A549 (cell line): ENCODE measurements around the gene GGN. TPM values are rescaled to one million over a fixed set of nuclear protein-coding genes. Genes with fewer than 3 reads are reported as not detected.
A peak's percentile ranks its signal among the peaks of the same experiment; 100 is the strongest.

Source experiments
- ATAC-seq, 2 experiments: fragments of 200-7000 bp in 1 of 2; fragments of >200 bp in 1 of 2; cut with Nextera tagmentation in 1 of 2; cut with Tn5 transposase in 1 of 2; 3 replicates each; pipeline versions ENCODE4 v1.8.0 to v1.9.1; 2018 to 2020; ENCODE audit warnings: mild to moderate bottlenecking in 1 of 2, moderate library complexity in 1 of 2
- CTCF ChIA-PET: fragments of 300-600 bp; sonication (Branson Sonifier 250); formaldehyde crosslinking; extraction: SDS; loops from one replicate; lab custom pipeline; 2021; ENCODE audit warnings: antibody characterized with exemption, inconsistent platforms; lab: Yijun Ruan, JAX
- POLR2A ChIA-PET: fragments of 350-600 bp; formaldehyde crosslinking; extraction: SDS; loops from one replicate; lab custom pipeline; 2021; ENCODE audit warnings: antibody characterized with exemption, inconsistent platforms; lab: Yijun Ruan, JAX
- DNase-seq, 2 experiments: peaks; one replicate each; pipeline versions ENCODE4 v3.0.0 to v3.0.0-alpha.2; 2011 to 2016; ENCODE audit warnings: low read depth in 1 of 2, low spot score in 1 of 2
- FAIRE-seq: peaks from 2 replicates; lab custom pipeline; 2011; peaks lifted over from hg19 to GRCh38; lab: Jason Lieb, UNC
- H3K27ac ChIP-seq, 2 experiments: fragments of >200 bp; sonication (Bioruptor Twin); formaldehyde crosslinking; 3 replicates each; pipeline ENCODE4 v1.5.1; 2016 to 2017
- H3K4me1 ChIP-seq: fragments of >200 bp; sonication (Bioruptor Twin); formaldehyde crosslinking; 3 replicates; pipeline ENCODE4 v1.6.1; 2016
- H3K4me2 ChIP-seq: fragments of >200 bp; sonication (Bioruptor Twin); formaldehyde crosslinking; 3 replicates; pipeline ENCODE4 v1.6.1; 2016
- H3K4me3 ChIP-seq: fragments of >200 bp; sonication (Bioruptor Twin); formaldehyde crosslinking; 3 replicates; pipeline ENCODE4 v1.5.1; 2016
- H3K9me3 ChIP-seq: fragments of >200 bp; sonication (Bioruptor Twin); formaldehyde crosslinking; 3 replicates; pipeline ENCODE4 v1.6.1; 2016
- ATOH8 ChIP-seq: fragments of 250-450 bp; sonication (Bioruptor Pico); IDR thresholded peaks from 2 replicates; pipeline ENCODE4 v1.5.0; 2020; ENCODE audit warnings: low read depth, mild to moderate bottlenecking, moderate library complexity
- BCL3 ChIP-seq: fragments of >200 bp; sonication (Bioruptor Twin); formaldehyde crosslinking; IDR thresholded peaks from 3 replicates; pipeline ENCODE4 v1.6.1; 2016
- BHLHE40 ChIP-seq: IDR thresholded peaks from 2 replicates; pipeline ENCODE4 v1.6.1; 2012; ENCODE audit warnings: low read depth, low read length, inconsistent platforms
- CBX2 ChIP-seq: fragments of 200-600 bp; sonication (generic); IDR thresholded peaks from 2 replicates; pipeline ENCODE4 v1.6.1; 2016; ENCODE audit warnings: low read depth, mild to moderate bottlenecking, borderline replicate concordance
- CEBPB ChIP-seq, 2 experiments: fragments of >200 bp in 1 of 2; sonication (Bioruptor Twin) in 1 of 2; formaldehyde crosslinking in 1 of 2; IDR thresholded peaks; 2 replicates each; pipeline ENCODE4 v1.6.1; 2012 to 2016
- CHD2 ChIP-seq: fragments of 150-350 bp; IDR thresholded peaks from 2 replicates; pipeline ENCODE4 v1.6.1; 2014; ENCODE audit warnings: low read length; ENCODE audit not compliant: partially characterized antibody
- CHD4 ChIP-seq: fragments of 200-600 bp; sonication (generic); IDR thresholded peaks from 2 replicates; pipeline ENCODE4 v1.6.1; 2016; ENCODE audit warnings: antibody characterized with exemption, mild to moderate bottlenecking, borderline replicate concordance
- CTCF ChIP-seq: fragments of >200 bp; sonication (Bioruptor Twin); formaldehyde crosslinking; IDR thresholded peaks from 3 replicates; pipeline ENCODE4 v1.5.1; 2016
- E2F6 ChIP-seq: IDR thresholded peaks from 2 replicates; pipeline ENCODE4 v1.6.1; 2012; ENCODE audit warnings: low read depth, borderline replicate concordance
- EHF ChIP-seq: fragments of 250-450 bp; sonication (Bioruptor Pico); IDR thresholded peaks from 2 replicates; pipeline ENCODE4 v1.5.0; 2020; ENCODE audit warnings: mild to moderate bottlenecking
- EHMT2 ChIP-seq: fragments of 200-600 bp; sonication (generic); IDR thresholded peaks from 2 replicates; pipeline ENCODE4 v1.6.1; 2016; ENCODE audit warnings: antibody characterized with exemption, low read depth, mild to moderate bottlenecking, moderate library complexity
- ELK1 ChIP-seq: fragments of 150-350 bp; IDR thresholded peaks from 2 replicates; pipeline ENCODE4 v1.6.1; 2014; ENCODE audit warnings: low read depth, mild to moderate bottlenecking, low read length
- EP300 ChIP-seq, 2 experiments: fragments of >200 bp; sonication (Bioruptor Twin); formaldehyde crosslinking; IDR thresholded peaks; 2 replicates in 1 of 2; 3 replicates in 1 of 2; pipeline ENCODE4 v1.6.1; 2016 to 2017
- ESRRA ChIP-seq: fragments of 150-350 bp; IDR thresholded peaks from 2 replicates; pipeline ENCODE4 v1.6.1; 2014; ENCODE audit warnings: mild to moderate bottlenecking, low read length, borderline replicate concordance
- FOSB ChIP-seq: fragments of 250-450 bp; sonication (Bioruptor Pico); IDR thresholded peaks from 2 replicates; pipeline ENCODE4 v1.5.0; 2020; ENCODE audit warnings: mild to moderate bottlenecking, moderate library complexity
- FOSL2 ChIP-seq, 2 experiments: fragments of 450-650 bp in 1 of 2; fragments of >200 bp in 1 of 2; sonication (Bioruptor Twin) in 1 of 2; formaldehyde crosslinking; IDR thresholded peaks; 2 replicates each; pipeline versions ENCODE4 v1.5.0 to v1.6.1; 2016 to 2020; ENCODE audit warnings: mild to moderate bottlenecking in 1 of 2, moderate library complexity in 1 of 2
- FOXS1 ChIP-seq: fragments of 250-450 bp; sonication (Bioruptor Pico); IDR thresholded peaks from 2 replicates; pipeline ENCODE4 v1.5.0; 2020; ENCODE audit warnings: mild to moderate bottlenecking, moderate library complexity
- GATA3 ChIP-seq: IDR thresholded peaks from 2 replicates; pipeline ENCODE4 v1.6.1; 2012; ENCODE audit warnings: borderline replicate concordance
- HDAC2 ChIP-seq: fragments of 200-600 bp; sonication (generic); IDR thresholded peaks from 2 replicates; pipeline ENCODE4 v1.6.1; 2016
- HEYL ChIP-seq: fragments of 250-450 bp; sonication (Bioruptor Pico); IDR thresholded peaks from 2 replicates; pipeline ENCODE4 v1.8.0; 2021; ENCODE audit warnings: mild to moderate bottlenecking, moderate library complexity
- HOXB5 ChIP-seq: fragments of 250-450 bp; sonication (Bioruptor Pico); IDR thresholded peaks from 2 replicates; pipeline ENCODE4 v1.5.0; 2020; ENCODE audit warnings: mild to moderate bottlenecking, moderate library complexity
- JUN ChIP-seq, 2 experiments: fragments of >200 bp; sonication (Bioruptor Twin); formaldehyde crosslinking; IDR thresholded peaks; 2 replicates in 1 of 2; 3 replicates in 1 of 2; pipeline ENCODE4 v1.6.1; 2016 to 2017
- MAFK ChIP-seq: fragments of 450-650 bp; IDR thresholded peaks from 2 replicates; pipeline ENCODE4 v1.6.1; 2014; ENCODE audit not compliant: partially characterized antibody
- MAX ChIP-seq: IDR thresholded peaks from 2 replicates; pipeline ENCODE4 v1.6.1; 2012
- PBX3 ChIP-seq: IDR thresholded peaks from 2 replicates; pipeline ENCODE4 v1.6.1; 2012
- PHF8 ChIP-seq: fragments of 200-600 bp; sonication (generic); IDR thresholded peaks from 2 replicates; pipeline ENCODE4 v1.6.1; 2016; ENCODE audit warnings: low read depth, mild to moderate bottlenecking, antibody characterized with exemption, moderate library complexity, borderline replicate concordance
- POLR2A ChIP-seq: IDR thresholded peaks from 2 replicates; pipeline ENCODE4 v1.6.1; 2012; ENCODE audit warnings: mild to moderate bottlenecking, low read length
- POLR2AphosphoS2 ChIP-seq: conservative IDR thresholded peaks from 2 replicates; pipeline ENCODE4 v1.6.1; 2012; ENCODE audit warnings: low read length, improper control_type of control experiment, inconsistent platforms
- RFX5 ChIP-seq: fragments of 450-650 bp; IDR thresholded peaks from 2 replicates; pipeline ENCODE4 v1.7.1; 2014; ENCODE audit warnings: antibody characterized with exemption, mild to moderate bottlenecking, moderate library complexity
- SREBF2 ChIP-seq: fragments of 450-650 bp; IDR thresholded peaks from 2 replicates; pipeline ENCODE4 v1.6.1; 2014; ENCODE audit warnings: mild to moderate bottlenecking, moderate library complexity
- USF2 ChIP-seq: fragments of 450-650 bp; IDR thresholded peaks from 2 replicates; pipeline ENCODE4 v1.6.1; 2014; ENCODE audit warnings: antibody characterized with exemption
- ZC3H11A ChIP-seq: fragments of 450-650 bp; IDR thresholded peaks from 2 replicates; pipeline ENCODE4 v1.6.1; 2014; ENCODE audit warnings: antibody characterized with exemption, mild to moderate bottlenecking
- ZFP36 ChIP-seq: fragments of 450-650 bp; IDR thresholded peaks from 2 replicates; pipeline ENCODE4 v1.6.1; 2014; ENCODE audit warnings: borderline replicate concordance; ENCODE audit not compliant: partially characterized antibody
- WGBS: methylation state at CpG from one replicate; pipeline ENCODE4 v1.1.6; 2017; ENCODE audit errors: missing lambda C conversion rate; 5-methylcytosine and 5-hydroxymethylcytosine counted together
- polyA plus RNA-seq, 4 experiments: library from polyadenylated mRNA; depleted of rRNA in 3 of 4; stranded (reverse); fragments of >200 nt; fragmentation: RNase III in 1 of 4; extraction: RNeasy Plus Mini Kit Qiagen cat#74134 plus additional on column Dnase treatment in 1 of 4; gene quantifications; 2 replicates in 3 of 4; 3 replicates in 1 of 4; pipeline ENCODE4 v1.2.3, GENCODE V29; 2011 to 2017

The GGN gene
- polyA plus RNA-seq, 2 of the 4 experiments (the other 2 are of a cell fraction), result 0.46 TPM; not detected in 1

GRCh38 chr19:38402967-38403674, 15.3 kb upstream of the GGN start, which contains the start of gene FAM98C:
FAM98C (plus strand) TSS chr19:38403093; CDS start chr19:38403154, 61 bp downstream.
- peak within 1 kb of the TSS; percentile 87 for H3K4me2 ChIP-seq
- H3K4me1 ChIP-seq, result peaks cover 10% of the 10 kb centered on the region
- no peaks in the 10 kb centered on the region for H3K9me3 ChIP-seq
- H3K4me3 ChIP-seq, result peak within 1 kb of the TSS; percentile 66
- FAIRE-seq, result peak; percentile 68
- H3K27ac ChIP-seq, result peak within 1 kb of the TSS; percentile 80 to 89
- DNase-seq, result peak; percentile 99 to 100
- ChIA-PET CTCF (interaction anchor here (0.6 to 14.1 kb wide), 161 partner anchors 11 to 1139 kb away, joined by 3 to 254 read pairs (median 5); partner anchors contain the start of genes ACTN4, CCER2, ECH1 and EIF3K), POLR2A (interaction anchor here (0.6 to 2.4 kb wide), 18 partner anchors 9 to 1033 kb away, joined by 3 to 30 read pairs (median 4); partner anchors contain the start of genes ACTN4, C19orf33, EIF3K and GGN)
- ATAC-seq, result peak; percentile 93 to 98
- WGBS, result 2% methylated on average over 49 of the region's 82 CpGs
- TF ChIP-seq POLR2A (peak; percentile 72), JUN (IDR thresholded peaks at IDR 0.05) (peak; percentile 35 to 75; a peak in 2 of 5 replicates), CBX2 (no peak), ATOH8 (CRISPR knock-in tag) (0 out of 2 replicates have a peak, but pooled peaks have one; percentile 12), PHF8 (peak; percentile 84), RFX5 (no peak), FOXS1 (no peak), ZC3H11A (no peak), MAX (peak; percentile 96), ESRRA (no peak), CTCF (peak; percentile 100), BHLHE40 (peak; percentile 74), FOSB (no peak), CHD2 (no peak), HOXB5 (CRISPR knock-in tag) (0 out of 2 replicates have a peak, but pooled peaks have one; percentile 65), EHF (no peak; the same call in 1 of the 2 replicates), E2F6 (peak; percentile 99), PBX3 (peak; percentile 35; the same call in 1 of the 2 replicates), EHMT2 (no peak), HDAC2 (peak; percentile 53; the same call in 1 of the 2 replicates), ELK1 (no peak), BCL3 (0 out of 3 replicates have a peak, but pooled peaks have one; percentile 28), EP300 (IDR thresholded peaks at IDR 0.05) (no peak), USF2 (peak; percentile 2; the same call in 1 of the 2 replicates), FOSL2 (IDR thresholded peaks at IDR 0.05) (no peak), FOSL2 (CRISPR knock-in tag; IDR thresholded peaks at IDR 0.05) (no peak), GATA3 (no peak; the same call in 1 of the 2 replicates), SREBF2 (no peak), HEYL (CRISPR knock-in tag) (no peak), CEBPB (IDR thresholded peaks at IDR 0.05) (no peak), MAFK (no peak), POLR2AphosphoS2 (no peak), ZFP36 (no peak), CHD4 (no peak)
